CD4-positive, alpha-beta T cell (primary cell): Measurements from ENCODE around the gene MUC6. TPM values are rescaled to one million over a fixed set of nuclear protein-coding genes. Genes with fewer than 3 reads are reported as not detected.

Source experiments
- ATAC-seq: fragments of 200-7000 bp; cut with Tn5 transposase; one replicate; pipeline ENCODE4 v1.10.0; 2022; ENCODE audit warnings: mild to moderate bottlenecking; ENCODE audit not compliant: poor library complexity
- CTCF ChIA-PET: fragments of 350-600 bp; sonication (Branson Sonifier 250); formaldehyde crosslinking; loops from one replicate; lab custom pipeline; 2021; ENCODE audit warnings: antibody characterized with exemption, inconsistent platforms; lab: Charles Lee
- POLR2A ChIA-PET: fragments of 350-600 bp; sonication (Branson Sonifier 250); formaldehyde crosslinking; loops from one replicate; lab custom pipeline; 2021; ENCODE audit warnings: antibody characterized with exemption, inconsistent platforms; lab: Charles Lee
- DNase-seq, 14 experiments: peaks; one replicate each; pipeline ENCODE4 v3.0.0-alpha.2; 2013 to 2020; ENCODE audit warnings: mixed read lengths in 2 of 14
- H3K27ac ChIP-seq, 2 donors: one replicate each; pipeline versions ENCODE4 v1.5.1 to v1.7.0; 2013; ENCODE audit warnings: low read length in 2 of 2, low read depth in 1 of 2, mild to moderate bottlenecking in 1 of 2
- H3K27me3 ChIP-seq, 2 experiments: 1 replicate in 1 of 2; 2 replicates in 1 of 2; pipeline versions ENCODE4 v1.6.1 to v1.7.0; 2013; ENCODE audit warnings: low read length in 2 of 2, control low read depth in 1 of 2, mild to moderate bottlenecking in 1 of 2, moderate library complexity in 1 of 2; ENCODE audit not compliant: insufficient read depth in 2 of 2, control insufficient read depth in 1 of 2
- H3K36me3 ChIP-seq: one replicate; pipeline ENCODE4 v1.6.1; 2013; ENCODE audit warnings: low read length, control low read depth; ENCODE audit not compliant: insufficient read depth
- H3K4me1 ChIP-seq: one replicate; pipeline ENCODE4 v1.6.1; 2013; ENCODE audit warnings: low read length, control low read depth; ENCODE audit not compliant: insufficient read depth
- H3K4me3 ChIP-seq: one replicate; pipeline ENCODE4 v1.5.1; 2013; ENCODE audit warnings: mild to moderate bottlenecking, low read length, moderate library complexity
- H3K9me3 ChIP-seq, 2 experiments: 1 replicate in 1 of 2; 2 replicates in 1 of 2; pipeline versions ENCODE4 v1.6.1 to v1.7.0; 2013; ENCODE audit warnings: low read length in 2 of 2, mild to moderate bottlenecking in 2 of 2, control low read depth in 1 of 2, moderate library complexity in 1 of 2; ENCODE audit not compliant: control insufficient read depth in 1 of 2, insufficient read depth in 1 of 2
- H3K27ac Mint-ChIP-seq: one replicate; pipeline ENCODE4 v1.8.0; 2020; ENCODE audit warnings: mixed read lengths
- H3K27me3 Mint-ChIP-seq: one replicate; pipeline ENCODE4 v1.8.0; 2021; ENCODE audit warnings: mixed read lengths
- H3K36me3 Mint-ChIP-seq: one replicate; pipeline ENCODE4 v1.8.0; 2021; ENCODE audit warnings: low read depth, mixed read lengths
- H3K4me1 Mint-ChIP-seq: one replicate; pipeline ENCODE4 v1.8.0; 2021; ENCODE audit warnings: low read depth, mixed read lengths
- H3K4me3 Mint-ChIP-seq: one replicate; pipeline ENCODE4 v1.8.0; 2020; ENCODE audit warnings: mild to moderate bottlenecking, mixed read lengths
- H3K9me3 Mint-ChIP-seq: one replicate; pipeline ENCODE4 v1.8.0; 2020; ENCODE audit warnings: mixed read lengths
- CTCF ChIP-seq: fragments of 200-600 bp; IDR thresholded peaks from one replicate; pipeline ENCODE4 v1.8.0; 2022; ENCODE audit warnings: antibody characterized with exemption, mild to moderate bottlenecking
- intact Hi-C, 2 experiments: fragments of 100-400 bp; cut with DNase I in 1 of 2; cut with micrococcal nuclease in 1 of 2; formaldehyde crosslinking; loops; one replicate each; pipeline versions ENCODE4 v1.15.1 to v1.9.0; 2023 to 2025; cut with DNase I, micrococcal nuclease
- total RNA-seq, 174 experiments: library from RNA in 2 of 174; stranded (reverse) in 2 of 174; gene quantifications; one replicate each; pipeline ENCODE4 v1.2.3 and lab custom pipeline; 2021 to 2026

The MUC6 gene
- total RNA-seq, 2 experiments from 2014 or later = not detected

- H3K9me3 Mint-ChIP-seq = no peaks in the 10 kb centered on the region
- H3K4me1 Mint-ChIP-seq = no peaks in the 10 kb centered on the region
- TF ChIP-seq CTCF = no peak
- peaks cover 78% of the 10 kb centered on the region for H3K36me3 Mint-ChIP-seq
- H3K27me3 Mint-ChIP-seq = no peaks in the 10 kb centered on the region
- no peak overlapping the region for H3K4me3 Mint-ChIP-seq
- intact Hi-C loops = no loop called here
- no peak for DNase-seq
- no peak for ATAC-seq
- Histone ChIP-seq H3K27me3 (no peaks in the 10 kb centered on the region), H3K36me3 (peaks cover 75% of the 10 kb centered on the region), H3K27ac (no peak overlapping the region), H3K4me1 (no peaks in the 10 kb centered on the region), H3K9me3 (no peaks in the 10 kb centered on the region), H3K4me3 (no peak overlapping the region)
- POLR2A ChIA-PET = no interaction called here
- CTCF ChIA-PET = no interaction called here
- no peak overlapping the region for H3K27ac Mint-ChIP-seq
Observed at GRCh38 chr11:985406-985805, 51.1 kb downstream of the MUC6 start.

- H3K4me1 ChIP-seq = no peaks in the 10 kb centered on the region
- H3K27ac ChIP-seq = no peak overlapping the region
- no peaks in the 10 kb centered on the region for H3K27me3 Mint-ChIP-seq
- H3K4me1 Mint-ChIP-seq = no peaks in the 10 kb centered on the region
- H3K4me3 Mint-ChIP-seq = no peak overlapping the region
- ATAC-seq (no peak), DNase-seq (no peak)
- H3K27me3 ChIP-seq = no peaks in the 10 kb centered on the region
- peaks cover 72% of the 10 kb centered on the region for H3K36me3 Mint-ChIP-seq
- no peaks in the 10 kb centered on the region for H3K9me3 ChIP-seq
- H3K9me3 Mint-ChIP-seq = no peaks in the 10 kb centered on the region
- H3K27ac Mint-ChIP-seq = no peak overlapping the region
- H3K4me3 ChIP-seq = no peak overlapping the region
- ChIA-PET CTCF (no interaction called here), POLR2A (no interaction called here)
- H3K36me3 ChIP-seq = peaks cover 67% of the 10 kb centered on the region
- TF ChIP-seq CTCF = no peak
- intact Hi-C loops = no loop called here
Observed at GRCh38 chr11:984546-984945, 52.0 kb downstream of the MUC6 start.

- Mint-ChIP-seq H3K27ac (no peak overlapping the region), H3K4me1 (no peaks in the 10 kb centered on the region), H3K9me3 (no peaks in the 10 kb centered on the region), H3K4me3 (no peak overlapping the region), H3K36me3 (peaks cover 74% of the 10 kb centered on the region), H3K27me3 (no peaks in the 10 kb centered on the region)
- intact Hi-C loops = no loop called here
- no peak for DNase-seq
- ChIA-PET CTCF (interaction anchor here (1.1 kb wide), 1 partner anchor 56 kb away, joined by 3 read pairs; the partner anchor contains the start of gene AP2A2), POLR2A (no interaction called here)
- no peaks in the 10 kb centered on the region for H3K27me3 ChIP-seq
- no peak for ATAC-seq
- TF ChIP-seq CTCF = no peak
- no peak overlapping the region for H3K4me3 ChIP-seq
- no peak overlapping the region for H3K27ac ChIP-seq
- peaks cover 56% of the 10 kb centered on the region for H3K36me3 ChIP-seq
- H3K4me1 ChIP-seq = no peaks in the 10 kb centered on the region
- no peaks in the 10 kb centered on the region for H3K9me3 ChIP-seq
Observed at GRCh38 chr11:981764-982163, 54.8 kb downstream of the MUC6 start.
